Measurements from ENCODE around the gene MOB3A. TPM values are rescaled to one million over a fixed set of nuclear protein-coding genes. Genes with fewer than 3 reads are reported as not detected.

MOB3A gene
- total RNA-seq, 2 experiments from 2014 or later, result 200 to 202 TPM

DNA sequence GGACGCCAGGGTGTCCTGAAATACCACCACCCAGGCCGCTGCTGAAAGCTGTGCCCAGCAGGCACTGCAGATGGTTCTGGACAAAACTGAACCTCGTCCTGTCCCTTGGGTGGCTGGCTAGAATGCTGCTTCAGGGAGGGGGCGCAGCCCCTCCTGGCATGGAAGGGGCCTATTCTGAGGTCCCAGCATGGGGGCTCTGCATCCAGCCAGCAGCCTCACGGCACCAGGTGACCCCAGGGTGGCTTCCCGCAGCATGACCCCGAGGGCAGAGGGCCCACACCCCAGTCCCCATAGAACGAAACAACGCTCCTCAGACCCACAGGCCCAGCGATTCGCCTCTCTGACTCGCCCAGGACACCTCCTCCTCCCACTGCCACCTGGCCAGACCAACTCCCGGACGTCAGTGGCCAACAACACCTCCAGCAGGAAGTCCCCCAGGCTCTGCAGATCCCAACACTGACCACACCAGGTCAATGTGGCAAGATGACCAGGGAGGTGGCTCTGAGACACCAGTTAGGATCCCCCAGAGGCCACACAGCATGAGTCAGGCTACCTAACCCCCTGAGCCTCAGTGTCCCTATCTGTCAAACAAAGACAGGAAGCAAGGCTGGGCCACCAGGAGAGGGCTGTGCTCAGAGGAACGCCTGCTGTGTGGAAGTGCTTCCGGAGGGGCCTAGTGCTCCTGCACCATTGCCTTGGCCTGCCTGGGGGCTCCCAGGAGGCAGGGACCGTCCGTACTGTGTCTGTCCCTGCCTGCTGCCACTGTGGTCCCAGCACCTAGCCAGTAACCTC lies 51.2 kb downstream of the MOB3A start:
- Mint-ChIP-seq H3K27me3 (no peaks in the 10 kb centered on the region), H3K9me3 (ENCODE audit: low read depth) (no peaks in the 10 kb centered on the region), H3K36me3 (peaks cover 12% of the 10 kb centered on the region), H3K4me1 (peaks cover 46% of the 10 kb centered on the region), H3K27ac (peak overlapping the region; percentile 49), H3K4me3 (no peak overlapping the region)
- DNase-seq, result peak; percentile 41
- no peak for ATAC-seq
- CTCF ChIA-PET, result no interaction called here

DNA sequence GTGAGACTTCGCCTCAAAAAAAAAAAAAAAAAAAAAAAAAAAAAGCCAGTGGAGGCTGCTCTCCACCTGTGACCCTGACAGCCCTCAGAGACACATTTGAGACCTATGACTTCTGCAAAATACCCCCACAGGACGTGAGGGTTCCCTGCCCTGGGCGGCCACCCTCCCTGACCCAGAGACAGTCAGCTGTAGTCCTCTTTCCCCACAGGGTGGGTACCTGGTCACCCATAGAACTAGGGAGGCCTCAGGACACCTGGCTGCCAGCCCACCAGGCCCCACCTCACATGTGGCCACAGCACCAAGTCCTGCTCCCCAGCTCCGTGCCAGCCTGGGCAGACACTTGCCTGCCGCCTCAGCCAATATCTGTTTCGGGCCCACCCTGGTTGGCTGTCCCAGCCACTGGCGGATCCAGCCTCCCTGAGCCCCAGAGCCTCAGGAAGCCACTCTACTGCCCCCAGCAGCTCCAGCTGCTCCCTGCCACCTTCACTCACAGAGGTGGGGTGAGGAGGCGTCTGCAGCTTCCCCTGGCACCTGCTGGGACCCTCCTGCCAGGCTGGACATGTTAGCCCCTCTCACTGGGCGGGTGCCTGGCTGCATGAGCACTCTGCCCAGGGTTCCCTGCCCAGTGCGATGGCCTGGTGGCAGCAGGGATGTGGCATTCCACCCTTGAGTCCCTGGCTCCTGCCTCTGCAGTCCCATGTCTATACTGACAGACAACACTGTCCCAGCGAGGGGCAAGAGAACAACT lies 52.0 kb downstream of the MOB3A start:
- ATAC-seq (no peak), DNase-seq (peak; percentile 43)
- Mint-ChIP-seq H3K4me3 (no peak overlapping the region), H3K27ac (peak overlapping the region; percentile 57), H3K9me3 (ENCODE audit: low read depth) (no peaks in the 10 kb centered on the region), H3K4me1 (peaks cover 41% of the 10 kb centered on the region), H3K27me3 (no peaks in the 10 kb centered on the region), H3K36me3 (peaks cover 9% of the 10 kb centered on the region)
- CTCF ChIA-PET, result interaction anchor here (1.3 to 3.4 kb wide), 5 partner anchors 8 to 146 kb away, joined by 4 to 16 read pairs (median 8); partner anchors contain the start of gene MKNK2

DNA sequence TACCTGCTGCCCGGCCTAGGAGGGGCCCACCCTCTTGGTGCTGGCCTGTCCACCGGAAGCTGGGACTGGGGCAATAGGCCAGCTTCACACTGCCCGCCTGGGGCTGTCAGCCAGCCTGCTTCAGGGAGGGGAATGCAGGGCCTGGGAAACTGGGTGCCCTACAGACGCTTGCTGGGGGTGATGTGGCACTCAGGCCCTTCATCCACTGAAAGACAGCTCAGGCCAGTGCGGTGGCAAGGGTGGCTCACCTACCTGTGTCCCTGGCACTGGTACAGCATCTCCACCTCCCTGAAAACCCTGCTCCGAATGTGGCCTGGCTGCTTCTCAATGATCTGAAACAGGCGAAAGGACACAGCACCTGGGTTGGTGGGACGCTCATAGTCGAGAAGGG lies 52.9 kb downstream of the MOB3A start:
- H3K27ac Mint-ChIP-seq, result peak overlapping the region; percentile 85
- no peaks in the 10 kb centered on the region for H3K9me3 Mint-ChIP-seq (ENCODE audit: low read depth)
- no peaks in the 10 kb centered on the region for H3K27me3 Mint-ChIP-seq
- DNase-seq (peak; percentile 47), ATAC-seq (no peak)
- no peak overlapping the region for H3K4me3 Mint-ChIP-seq
- peaks cover 33% of the 10 kb centered on the region for H3K4me1 Mint-ChIP-seq
- peaks cover 9% of the 10 kb centered on the region for H3K36me3 Mint-ChIP-seq
- CTCF ChIA-PET, result interaction anchor here (0.6 to 3.4 kb wide), 8 partner anchors 9 to 215 kb away, joined by 3 to 16 read pairs (median 7); partner anchors contain the start of gene MKNK2

DNA sequence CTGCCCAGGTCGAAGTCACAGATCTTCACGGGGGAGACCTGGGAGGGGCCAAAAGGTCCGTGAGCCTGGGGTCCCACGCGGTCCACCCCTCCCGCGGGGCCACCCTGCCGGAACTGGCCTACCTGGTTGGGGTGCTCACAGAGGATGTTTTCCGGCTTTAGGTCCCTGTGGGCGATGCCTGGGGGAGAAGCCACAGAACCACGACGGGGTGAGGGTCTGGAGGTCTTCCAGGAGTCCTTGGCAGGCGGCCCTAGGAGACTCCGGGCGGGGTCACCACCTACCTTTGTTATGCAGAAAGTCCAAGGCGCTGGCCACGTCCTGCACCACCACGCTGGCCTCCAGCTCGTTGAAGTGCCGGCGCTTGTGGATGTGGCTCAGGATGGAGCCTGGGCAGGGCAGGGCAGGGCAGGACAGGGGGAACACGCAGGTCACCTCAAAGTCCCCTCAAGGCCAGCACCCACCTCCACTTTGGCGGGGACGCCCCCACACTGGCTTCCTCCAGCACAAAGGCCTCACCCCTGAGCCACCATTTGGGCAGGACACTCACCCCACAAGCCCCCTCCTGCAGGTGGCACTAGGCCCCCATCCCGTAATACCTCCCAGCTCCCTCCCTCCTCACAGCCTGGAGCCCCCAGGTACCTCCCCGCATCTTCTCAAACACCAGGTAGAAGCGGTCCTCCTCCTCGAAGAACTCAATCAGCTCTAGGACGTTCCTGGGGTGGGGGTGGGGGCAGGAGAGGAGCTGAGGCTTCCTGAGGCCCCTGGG lies 53.5 kb downstream of the MOB3A start:
- Mint-ChIP-seq H3K9me3 (ENCODE audit: low read depth) (no peaks in the 10 kb centered on the region), H3K36me3 (peaks cover 9% of the 10 kb centered on the region), H3K4me1 (peaks cover 30% of the 10 kb centered on the region), H3K4me3 (peak overlapping the region; percentile 48), H3K27me3 (no peaks in the 10 kb centered on the region), H3K27ac (peak overlapping the region; percentile 85)
- ATAC-seq, result no peak
- DNase-seq, result no peak
- CTCF ChIA-PET, result interaction anchor here (0.6 to 3.4 kb wide), 15 partner anchors 8 to 216 kb away, joined by 3 to 16 read pairs (median 4); partner anchors contain the start of gene MKNK2

DNA sequence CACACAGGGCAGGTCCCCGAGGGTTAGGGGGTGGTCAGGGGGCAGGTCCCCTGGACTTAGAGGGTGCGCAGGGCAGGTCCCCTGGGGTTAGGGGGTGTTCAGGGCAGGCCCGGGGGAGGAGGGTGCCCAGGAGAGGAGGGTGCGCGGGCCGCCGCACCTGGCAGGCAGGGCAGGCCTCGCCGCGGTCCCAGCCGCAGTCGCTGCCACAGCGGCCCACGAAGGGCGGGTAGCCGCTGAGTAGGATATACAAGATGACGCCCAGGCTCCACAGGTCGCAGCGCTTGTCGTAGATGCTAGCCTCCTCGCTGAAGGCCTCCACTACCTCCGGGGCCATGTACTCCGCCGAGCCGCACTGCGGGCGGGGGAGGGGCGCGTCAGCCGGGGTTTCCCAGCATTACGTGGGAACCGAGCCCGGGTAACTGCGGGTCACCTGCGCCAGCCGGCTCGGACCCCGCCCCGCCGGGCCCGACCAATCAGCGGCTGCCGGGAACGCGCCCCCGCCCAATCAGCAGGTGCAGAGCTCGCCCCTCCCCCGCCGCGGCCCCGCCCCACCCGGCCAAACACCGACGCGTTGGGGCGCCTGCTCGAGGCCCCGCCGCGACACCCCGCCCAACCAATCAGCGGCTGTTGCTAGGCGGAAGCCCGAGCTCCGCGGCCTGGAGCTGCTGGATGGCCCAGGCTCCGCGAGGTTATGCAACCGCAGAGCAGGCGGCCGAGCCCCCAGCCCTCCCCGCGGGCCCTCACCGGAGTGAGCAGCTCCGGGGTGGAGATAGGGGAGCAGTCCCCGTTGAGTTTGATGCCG lies 54.2 kb downstream of the MOB3A start:
- Mint-ChIP-seq H3K4me3 (peak overlapping the region; percentile 48), H3K27ac (peak overlapping the region; percentile 85), H3K9me3 (ENCODE audit: low read depth) (no peaks in the 10 kb centered on the region), H3K27me3 (no peaks in the 10 kb centered on the region), H3K36me3 (peaks cover 9% of the 10 kb centered on the region), H3K4me1 (peaks cover 27% of the 10 kb centered on the region)
- peak; percentile 99 for DNase-seq
- peak; percentile 87 for ATAC-seq
- CTCF ChIA-PET, result interaction anchor here (0.6 to 3.4 kb wide), 12 partner anchors 7 to 112 kb away, joined by 3 to 16 read pairs (median 4); partner anchors contain the start of genes MKNK2 and MOB3A

DNA sequence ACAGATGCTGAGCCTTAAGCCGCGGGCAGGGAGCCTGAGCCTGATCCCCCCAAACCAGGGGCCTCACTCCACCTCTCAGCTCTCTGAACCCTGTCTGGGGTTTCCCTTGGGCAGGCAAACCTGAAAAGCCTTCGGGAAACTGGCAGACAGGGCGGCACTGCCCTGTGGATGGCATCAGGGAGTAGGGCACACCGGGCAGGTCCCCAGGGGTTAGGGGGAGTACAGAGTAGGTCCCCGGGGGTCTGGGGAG lies 54.8 kb downstream of the MOB3A start:
- Mint-ChIP-seq H3K27me3 (no peaks in the 10 kb centered on the region), H3K4me1 (peaks cover 26% of the 10 kb centered on the region), H3K27ac (peak overlapping the region; percentile 80), H3K36me3 (peaks cover 9% of the 10 kb centered on the region), H3K4me3 (peak overlapping the region; percentile 38), H3K9me3 (ENCODE audit: low read depth) (no peaks in the 10 kb centered on the region)
- ATAC-seq, result no peak
- DNase-seq, result no peak
- CTCF ChIA-PET, result interaction anchor here (1.2 to 3.4 kb wide), 3 partner anchors 11 to 50 kb away, joined by 3 to 16 read pairs (median 8); partner anchors contain the start of gene MKNK2

DNA sequence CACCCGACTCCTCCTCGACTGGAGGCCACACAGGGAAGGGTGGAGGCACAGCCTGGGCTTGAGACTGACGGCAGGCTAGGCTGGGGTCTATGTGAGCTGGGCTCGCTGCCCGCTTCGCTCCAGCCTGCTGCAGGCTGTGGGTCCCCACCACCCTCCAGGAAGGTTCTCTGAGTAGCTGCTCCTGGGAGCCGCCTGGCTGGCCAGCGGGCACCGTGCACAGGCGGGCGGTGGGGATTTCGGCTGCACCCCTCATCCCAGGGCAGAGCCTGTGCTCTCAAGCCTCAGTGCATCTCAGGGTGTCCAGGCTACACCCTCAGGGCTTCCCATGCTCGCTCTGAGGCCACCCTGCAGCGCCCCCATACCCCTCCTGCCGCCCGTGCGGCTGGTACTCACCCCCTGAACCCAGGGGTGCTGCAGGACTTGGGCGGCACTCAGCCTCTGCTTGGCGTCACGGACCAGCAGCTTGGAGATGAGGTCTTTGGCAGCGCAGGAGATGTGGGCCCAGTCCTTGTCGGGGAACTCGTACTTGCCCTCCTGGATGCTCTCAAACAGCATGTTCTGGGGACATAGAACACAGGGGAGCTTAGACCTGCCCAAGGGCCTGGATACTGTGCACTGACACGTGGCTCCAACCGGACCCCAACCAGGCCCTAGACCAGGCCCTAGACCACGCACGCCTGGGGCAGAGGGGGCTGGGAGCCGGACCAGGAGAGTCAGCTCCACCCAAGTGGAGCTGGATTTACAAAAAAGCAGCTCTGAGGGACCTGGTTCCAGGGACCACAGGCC lies 55.3 kb downstream of the MOB3A start:
- Mint-ChIP-seq H3K9me3 (ENCODE audit: low read depth) (no peaks in the 10 kb centered on the region), H3K36me3 (peaks cover 9% of the 10 kb centered on the region), H3K27ac (peak overlapping the region; percentile 80), H3K4me1 (peaks cover 26% of the 10 kb centered on the region), H3K27me3 (no peaks in the 10 kb centered on the region), H3K4me3 (no peak overlapping the region)
- ATAC-seq (no peak), DNase-seq (no peak)
- CTCF ChIA-PET, result interaction anchor here (0.9 to 3.4 kb wide), 6 partner anchors 11 to 111 kb away, joined by 3 to 16 read pairs (median 6); partner anchors contain the start of gene MKNK2

DNA sequence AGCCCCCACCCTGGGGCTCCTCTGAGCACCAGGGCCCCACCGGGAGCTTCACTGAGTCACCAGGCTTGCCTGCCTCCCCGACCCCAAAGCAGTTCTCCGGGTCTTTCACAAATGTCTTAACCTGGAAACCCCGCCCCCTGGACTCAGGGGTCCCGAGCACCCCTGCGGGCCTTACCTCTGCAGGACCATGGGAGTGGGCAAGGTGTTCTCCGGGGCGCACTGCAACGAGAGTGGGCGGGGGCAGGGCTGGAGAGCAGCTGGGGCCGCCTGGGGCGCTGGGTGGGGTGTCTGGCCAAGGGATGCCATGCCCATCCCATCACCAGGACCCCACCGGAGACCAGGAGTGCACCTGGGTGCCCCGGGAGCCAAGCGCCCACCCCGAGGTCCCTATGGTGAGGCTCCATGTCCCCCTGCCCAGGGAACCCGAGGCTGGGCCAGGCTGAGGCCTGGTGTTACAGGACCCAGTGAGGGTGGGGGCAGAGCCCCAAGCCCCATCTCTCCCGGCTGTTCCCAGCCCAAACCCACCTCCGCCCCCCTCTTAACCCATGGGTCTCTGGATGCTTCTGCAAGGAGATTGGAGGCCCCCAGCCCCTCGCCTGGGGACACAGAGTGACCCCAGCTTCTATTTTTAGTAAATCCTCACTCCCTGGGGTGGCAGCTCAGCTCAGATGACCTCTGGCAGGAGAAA lies 56.0 kb downstream of the MOB3A start:
- ATAC-seq (no peak), DNase-seq (peak; percentile 42)
- Mint-ChIP-seq H3K36me3 (peaks cover 9% of the 10 kb centered on the region), H3K4me1 (peaks cover 28% of the 10 kb centered on the region), H3K27ac (no peak overlapping the region), H3K9me3 (ENCODE audit: low read depth) (no peaks in the 10 kb centered on the region), H3K27me3 (no peaks in the 10 kb centered on the region), H3K4me3 (no peak overlapping the region)
- CTCF ChIA-PET, result interaction anchor here (0.9 to 2.6 kb wide), 4 partner anchors 12 to 110 kb away, joined by 3 to 9 read pairs (median 4); partner anchors contain the start of gene MKNK2

DNA sequence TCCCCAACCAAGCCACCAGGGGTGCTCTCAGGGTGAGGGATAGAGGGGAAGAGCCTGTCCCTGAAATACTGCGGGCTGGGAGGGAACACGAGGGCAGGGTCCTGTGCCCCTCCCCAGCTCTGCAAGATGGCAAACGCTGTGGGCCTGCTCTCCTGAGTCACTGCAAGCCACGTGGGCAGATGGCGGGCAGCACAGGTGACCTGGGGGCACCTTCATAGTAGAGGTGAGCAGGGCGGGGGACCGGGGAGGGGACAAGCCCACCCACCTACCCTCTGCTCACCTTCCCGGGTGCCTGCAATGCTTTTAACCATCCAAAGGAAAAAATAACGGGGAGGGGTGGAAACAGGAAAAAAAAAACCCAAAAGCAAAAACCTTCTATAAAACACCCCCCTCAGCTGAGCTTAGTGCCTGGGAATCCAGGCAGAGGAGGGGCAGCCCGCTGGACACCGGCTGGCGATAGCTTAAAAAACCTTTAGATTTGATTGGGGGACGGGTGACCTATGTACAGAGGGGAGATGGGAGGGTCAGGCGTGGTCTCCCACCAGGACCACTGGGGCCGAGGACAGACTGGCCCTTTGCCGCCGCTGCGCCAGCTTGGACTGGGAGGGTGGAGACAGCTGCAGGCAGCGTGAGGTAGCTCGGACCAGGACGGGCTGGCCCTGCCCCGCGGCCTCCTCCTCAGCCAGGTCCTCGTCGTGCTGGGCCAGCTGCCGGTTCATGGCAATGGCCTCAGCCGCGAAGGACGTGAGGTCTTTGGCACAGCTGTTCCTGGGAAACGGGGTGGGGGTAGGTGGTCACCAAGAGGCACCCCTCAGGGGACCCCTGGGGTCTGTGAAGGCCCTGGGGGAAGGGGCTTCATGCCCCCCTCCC lies 56.8 kb downstream of the MOB3A start:
- ATAC-seq (no peak), DNase-seq (no peak)
- Mint-ChIP-seq H3K4me1 (peaks cover 27% of the 10 kb centered on the region), H3K9me3 (ENCODE audit: low read depth) (no peaks in the 10 kb centered on the region), H3K4me3 (no peak overlapping the region), H3K36me3 (peaks cover 7% of the 10 kb centered on the region), H3K27me3 (no peaks in the 10 kb centered on the region), H3K27ac (no peak overlapping the region)
- CTCF ChIA-PET, result interaction anchor here (0.9 to 2.6 kb wide), 4 partner anchors 12 to 110 kb away, joined by 3 to 9 read pairs (median 4); partner anchors contain the start of gene MKNK2

DNA sequence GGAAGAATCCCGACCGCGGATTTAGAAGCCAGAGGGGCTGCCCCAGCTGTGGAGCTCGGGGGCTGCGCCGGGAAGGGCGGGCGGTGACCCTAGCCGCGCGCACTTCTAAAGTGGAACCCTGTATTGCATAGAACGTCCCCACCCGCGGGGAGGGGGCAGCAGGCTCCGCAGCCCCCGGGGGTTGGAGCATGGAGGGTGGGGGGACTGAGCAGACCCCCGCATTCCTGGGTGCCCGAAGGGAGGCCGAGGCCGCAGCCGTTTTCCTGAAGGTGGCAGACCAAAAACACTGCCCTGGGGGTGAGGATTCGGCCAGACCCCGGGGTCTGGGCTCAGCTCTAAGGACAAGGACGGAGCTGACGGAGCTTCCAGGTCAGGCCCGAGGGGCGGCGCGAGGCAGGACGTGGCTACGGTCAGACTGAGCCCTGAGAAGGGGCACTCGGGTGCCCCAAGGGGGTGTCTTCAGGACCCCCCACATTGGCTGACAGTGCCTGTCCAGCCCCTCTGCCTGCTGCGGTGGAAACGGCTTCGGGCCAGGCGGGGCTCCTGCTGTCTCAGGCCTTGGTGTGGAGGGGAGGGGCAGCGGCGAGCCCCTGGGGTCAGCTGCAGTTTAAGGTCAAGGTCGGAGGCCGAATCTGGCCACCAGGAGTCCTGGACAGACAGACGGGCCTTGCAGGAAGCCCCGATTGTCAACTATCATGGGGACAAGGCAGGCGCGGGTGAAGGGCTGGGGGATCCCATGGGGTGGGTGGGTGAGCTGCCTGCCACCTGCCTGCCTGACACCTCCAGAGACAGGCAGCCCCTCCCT lies 57.6 kb downstream of the MOB3A start:
- no peak overlapping the region for H3K27ac Mint-ChIP-seq
- H3K27me3 Mint-ChIP-seq, result no peaks in the 10 kb centered on the region
- H3K4me3 Mint-ChIP-seq, result no peak overlapping the region
- no peak for DNase-seq
- CTCF ChIA-PET, result interaction anchor here (1.1 to 2.6 kb wide), 3 partner anchors 13 to 32 kb away, joined by 3 to 9 read pairs (median 6); partner anchors contain the start of gene MKNK2
- H3K9me3 Mint-ChIP-seq (ENCODE audit: low read depth), result no peaks in the 10 kb centered on the region
- no peak for ATAC-seq
- H3K4me1 Mint-ChIP-seq, result peaks cover 22% of the 10 kb centered on the region
- H3K36me3 Mint-ChIP-seq, result peaks cover 6% of the 10 kb centered on the region
